Measurements from ENCODE around the gene GPR179.

GPR179 gene, protein sequence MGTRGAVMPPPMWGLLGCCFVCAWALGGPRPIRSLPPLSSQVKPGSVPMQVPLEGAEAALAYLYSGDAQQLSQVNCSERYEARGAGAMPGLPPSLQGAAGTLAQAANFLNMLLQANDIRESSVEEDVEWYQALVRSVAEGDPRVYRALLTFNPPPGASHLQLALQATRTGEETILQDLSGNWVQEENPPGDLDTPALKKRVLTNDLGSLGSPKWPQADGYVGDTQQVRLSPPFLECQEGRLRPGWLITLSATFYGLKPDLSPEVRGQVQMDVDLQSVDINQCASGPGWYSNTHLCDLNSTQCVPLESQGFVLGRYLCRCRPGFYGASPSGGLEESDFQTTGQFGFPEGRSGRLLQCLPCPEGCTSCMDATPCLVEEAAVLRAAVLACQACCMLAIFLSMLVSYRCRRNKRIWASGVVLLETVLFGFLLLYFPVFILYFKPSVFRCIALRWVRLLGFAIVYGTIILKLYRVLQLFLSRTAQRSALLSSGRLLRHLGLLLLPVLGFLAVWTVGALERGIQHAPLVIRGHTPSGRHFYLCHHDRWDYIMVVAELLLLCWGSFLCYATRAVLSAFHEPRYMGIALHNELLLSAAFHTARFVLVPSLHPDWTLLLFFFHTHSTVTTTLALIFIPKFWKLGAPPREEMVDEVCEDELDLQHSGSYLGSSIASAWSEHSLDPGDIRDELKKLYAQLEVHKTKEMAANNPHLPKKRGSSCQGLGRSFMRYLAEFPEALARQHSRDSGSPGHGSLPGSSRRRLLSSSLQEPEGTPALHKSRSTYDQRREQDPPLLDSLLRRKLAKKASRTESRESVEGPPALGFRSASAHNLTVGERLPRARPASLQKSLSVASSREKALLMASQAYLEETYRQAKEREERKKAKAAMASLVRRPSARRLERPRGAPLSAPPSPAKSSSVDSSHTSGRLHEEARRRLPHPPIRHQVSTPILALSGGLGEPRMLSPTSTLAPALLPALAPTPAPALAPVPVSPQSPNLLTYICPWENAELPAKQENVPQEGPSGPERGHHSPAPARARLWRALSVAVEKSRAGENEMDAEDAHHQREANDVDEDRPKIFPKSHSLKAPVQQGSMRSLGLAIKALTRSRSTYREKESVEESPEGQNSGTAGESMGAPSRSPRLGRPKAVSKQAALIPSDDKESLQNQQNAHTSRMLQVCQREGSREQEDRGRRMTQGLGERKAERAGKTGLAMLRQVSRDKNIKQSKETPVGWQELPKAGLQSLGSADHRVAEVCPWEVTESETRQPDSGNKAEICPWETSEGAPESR (N-terminal part only)

DNA sequence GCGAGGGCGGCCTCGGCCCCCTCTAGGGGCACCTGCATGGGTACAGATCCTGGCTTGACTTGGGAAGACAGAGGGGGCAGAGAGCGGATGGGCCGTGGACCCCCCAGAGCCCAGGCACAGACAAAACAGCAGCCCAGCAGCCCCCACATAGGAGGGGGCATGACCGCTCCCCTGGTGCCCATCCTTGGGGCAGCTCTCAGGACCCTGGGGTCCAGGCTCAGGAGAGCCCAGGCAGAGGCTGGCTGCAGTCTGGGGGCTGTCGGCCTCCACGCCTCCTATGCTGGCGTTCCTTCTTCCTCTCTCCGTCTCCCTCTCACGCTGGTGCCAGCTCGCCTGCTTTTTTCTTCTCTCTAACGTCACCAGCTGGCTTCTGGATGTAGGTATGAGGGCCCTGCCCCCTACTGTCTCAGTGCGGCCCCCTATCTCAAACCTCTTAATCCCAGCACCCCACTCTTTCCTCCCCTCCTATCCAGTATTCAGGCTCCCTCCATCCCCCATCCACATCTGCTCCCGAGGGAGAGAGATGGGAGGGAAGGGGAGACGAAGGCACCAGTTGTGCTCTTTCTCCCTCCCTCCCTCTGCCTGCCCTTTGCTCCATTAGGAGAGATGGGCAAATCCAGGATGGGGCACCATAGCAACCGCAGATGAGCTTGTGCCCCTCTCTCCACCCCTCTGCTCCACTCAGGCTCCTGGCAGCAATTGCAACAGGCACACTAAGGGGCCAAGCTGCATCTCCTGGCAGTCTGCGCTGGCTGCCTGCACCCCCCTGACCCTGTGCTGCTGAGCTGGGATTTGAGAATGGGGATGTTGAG lies at the start of gene GPR179:
GPR179 (minus strand) TSS at position 349 of the 812 bp plus-strand sequence; CDS start at position 182, 167 bp downstream.
- H4K20me1 ChIP-seq (ENCODE audit: low read depth, low read length), result no peaks in the 10 kb centered on the region
- no peaks in the 10 kb centered on the region for H3K79me2 ChIP-seq (ENCODE audit: insufficient read depth, low read length)
- no peak within 1 kb of the TSS for H3K27ac ChIP-seq (ENCODE audit: low read depth, low read length)
- no peak within 1 kb of the TSS for H3K4me2 ChIP-seq (ENCODE audit: low read depth, low read length, poor library complexity, severe bottlenecking)
- H3K27me3 ChIP-seq (ENCODE audit: low read length), result no peaks in the 10 kb centered on the region
- H3K9me3 ChIP-seq (ENCODE audit: insufficient read depth, low read length), result no peaks in the 10 kb centered on the region
- no peak for TF ChIP-seq EZH2phosphoT487 (conservative IDR thresholded peaks at IDR 0.05; ENCODE audit: low read length)
- TF ChIP-seq, protein P1, sequence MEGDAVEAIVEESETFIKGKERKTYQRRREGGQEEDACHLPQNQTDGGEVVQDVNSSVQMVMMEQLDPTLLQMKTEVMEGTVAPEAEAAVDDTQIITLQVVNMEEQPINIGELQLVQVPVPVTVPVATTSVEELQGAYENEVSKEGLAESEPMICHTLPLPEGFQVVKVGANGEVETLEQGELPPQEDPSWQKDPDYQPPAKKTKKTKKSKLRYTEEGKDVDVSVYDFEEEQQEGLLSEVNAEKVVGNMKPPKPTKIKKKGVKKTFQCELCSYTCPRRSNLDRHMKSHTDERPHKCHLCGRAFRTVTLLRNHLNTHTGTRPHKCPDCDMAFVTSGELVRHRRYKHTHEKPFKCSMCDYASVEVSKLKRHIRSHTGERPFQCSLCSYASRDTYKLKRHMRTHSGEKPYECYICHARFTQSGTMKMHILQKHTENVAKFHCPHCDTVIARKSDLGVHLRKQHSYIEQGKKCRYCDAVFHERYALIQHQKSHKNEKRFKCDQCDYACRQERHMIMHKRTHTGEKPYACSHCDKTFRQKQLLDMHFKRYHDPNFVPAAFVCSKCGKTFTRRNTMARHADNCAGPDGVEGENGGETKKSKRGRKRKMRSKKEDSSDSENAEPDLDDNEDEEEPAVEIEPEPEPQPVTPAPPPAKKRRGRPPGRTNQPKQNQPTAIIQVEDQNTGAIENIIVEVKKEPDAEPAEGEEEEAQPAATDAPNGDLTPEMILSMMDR (IDR thresholded peaks at IDR 0.05; ENCODE audit: insufficient read depth, low read length, poor library complexity, severe bottlenecking), result no peak
- no peaks in the 10 kb centered on the region for H3F3A ChIP-seq (ENCODE audit: insufficient read depth)
- H3K9me2 ChIP-seq (replicated peaks; ENCODE audit: insufficient read depth, low read length), result no peaks in the 10 kb centered on the region
- H2AFZ ChIP-seq (ENCODE audit: low read depth, low read length, severe bottlenecking), result no peak within 1 kb of the TSS
- H3K4me3 ChIP-seq (ENCODE audit: insufficient read depth, low read length, poor library complexity, severe bottlenecking), result no peak within 1 kb of the TSS
- no peak within 1 kb of the TSS for H3K9ac ChIP-seq (ENCODE audit: low read length)
- H3K36me3 ChIP-seq (ENCODE audit: low read length), result no peaks in the 10 kb centered on the region

DNA sequence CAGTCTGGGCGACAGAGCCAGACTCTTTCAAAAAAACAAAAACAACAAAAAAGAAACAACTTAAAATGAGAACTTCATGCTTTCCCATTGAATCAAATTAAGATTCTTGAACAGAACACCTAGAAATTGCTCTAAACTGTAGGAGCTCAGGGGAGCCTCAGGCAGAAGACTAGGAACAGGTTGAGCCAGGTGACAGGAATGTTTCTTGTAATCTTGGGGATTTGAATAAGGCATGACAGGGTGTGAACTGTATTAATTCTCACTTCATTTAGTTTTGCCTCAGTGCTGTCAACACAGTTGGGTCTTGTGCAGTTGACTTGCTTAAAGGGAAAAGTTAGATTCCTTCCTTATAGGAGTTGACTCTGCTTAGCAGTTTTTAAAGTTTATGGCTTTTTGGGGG lies 35.7 kb upstream of the GPR179 start:
- no peaks in the 10 kb centered on the region for H3K36me3 ChIP-seq (ENCODE audit: low read length)
- H3K27ac ChIP-seq (ENCODE audit: low read depth, low read length), result no peak overlapping the region

More for the DNA sequence above, 35.7 kb upstream of the GPR179 start:
- Histone ChIP-seq H3K79me2 (ENCODE audit: insufficient read depth, low read length) (no peaks in the 10 kb centered on the region), H3F3A (ENCODE audit: insufficient read depth) (no peaks in the 10 kb centered on the region), H3K4me2 (ENCODE audit: low read depth, low read length, poor library complexity, severe bottlenecking) (no peak overlapping the region), H3K27me3 (ENCODE audit: low read length) (no peaks in the 10 kb centered on the region), H2AFZ (ENCODE audit: low read depth, low read length, severe bottlenecking) (no peak overlapping the region), H3K9me3 (ENCODE audit: insufficient read depth, low read length) (no peaks in the 10 kb centered on the region), H3K4me3 (ENCODE audit: insufficient read depth, low read length, poor library complexity, severe bottlenecking) (no peak overlapping the region), H3K9ac (ENCODE audit: low read length) (no peak overlapping the region), H3K9me2 (replicated peaks; ENCODE audit: insufficient read depth, low read length) (no peaks in the 10 kb centered on the region), H4K20me1 (ENCODE audit: low read depth, low read length) (no peaks in the 10 kb centered on the region)
- TF ChIP-seq, protein P1 (IDR thresholded peaks at IDR 0.05; ENCODE audit: insufficient read depth, low read length, poor library complexity, severe bottlenecking), result no peak
- no peak for TF ChIP-seq EZH2phosphoT487 (conservative IDR thresholded peaks at IDR 0.05; ENCODE audit: low read length)

All from SU-DHL-6 (cell line).